GM12878 (cell line): Measurements from ENCODE around the gene HSPB3.

Experiments
- POLR2A ChIP-seq: IDR thresholded peaks from 2 replicates; pipeline ENCODE4 v1.6.1; 2011; ENCODE audit warnings: low read depth, mild to moderate bottlenecking, low read length
- TF ChIP-seq, protein P1 (sequence below), 3 experiments: IDR thresholded peaks in 2 of 3; conservative IDR thresholded peaks in 1 of 3; 2 replicates each; pipeline ENCODE4 v1.5.1; 2011; ENCODE audit warnings: low read depth in 3 of 3, low read length in 3 of 3, mild to moderate bottlenecking in 3 of 3, control low read depth in 2 of 3, moderate library complexity in 2 of 3, inconsistent platforms in 1 of 3, mixed read lengths in 1 of 3; ENCODE audit not compliant: control insufficient read depth in 2 of 3, insufficient read depth in 1 of 3; ENCODE audit errors: extremely low read depth in 1 of 3

DNA sequence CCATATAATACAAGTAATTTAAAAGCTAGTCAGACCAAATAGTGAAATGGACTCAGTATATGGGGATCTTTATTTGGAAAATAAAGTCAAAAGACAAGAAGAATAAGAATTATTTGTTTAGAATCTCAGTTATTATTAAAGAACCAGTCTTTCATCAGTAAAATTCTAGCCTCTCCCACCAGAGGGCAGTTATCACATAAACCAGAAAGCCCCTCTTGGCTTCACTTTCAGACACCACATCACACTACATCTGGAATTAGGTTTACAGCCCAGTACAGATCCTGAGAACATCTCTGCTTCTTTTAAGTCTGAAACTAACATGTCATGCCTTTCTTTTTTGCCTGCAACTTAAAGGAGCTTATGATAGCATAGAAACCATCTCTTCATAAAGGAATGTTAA lies 12.2 kb upstream of the HSPB3 start:
- TF ChIP-seq, protein P1, sequence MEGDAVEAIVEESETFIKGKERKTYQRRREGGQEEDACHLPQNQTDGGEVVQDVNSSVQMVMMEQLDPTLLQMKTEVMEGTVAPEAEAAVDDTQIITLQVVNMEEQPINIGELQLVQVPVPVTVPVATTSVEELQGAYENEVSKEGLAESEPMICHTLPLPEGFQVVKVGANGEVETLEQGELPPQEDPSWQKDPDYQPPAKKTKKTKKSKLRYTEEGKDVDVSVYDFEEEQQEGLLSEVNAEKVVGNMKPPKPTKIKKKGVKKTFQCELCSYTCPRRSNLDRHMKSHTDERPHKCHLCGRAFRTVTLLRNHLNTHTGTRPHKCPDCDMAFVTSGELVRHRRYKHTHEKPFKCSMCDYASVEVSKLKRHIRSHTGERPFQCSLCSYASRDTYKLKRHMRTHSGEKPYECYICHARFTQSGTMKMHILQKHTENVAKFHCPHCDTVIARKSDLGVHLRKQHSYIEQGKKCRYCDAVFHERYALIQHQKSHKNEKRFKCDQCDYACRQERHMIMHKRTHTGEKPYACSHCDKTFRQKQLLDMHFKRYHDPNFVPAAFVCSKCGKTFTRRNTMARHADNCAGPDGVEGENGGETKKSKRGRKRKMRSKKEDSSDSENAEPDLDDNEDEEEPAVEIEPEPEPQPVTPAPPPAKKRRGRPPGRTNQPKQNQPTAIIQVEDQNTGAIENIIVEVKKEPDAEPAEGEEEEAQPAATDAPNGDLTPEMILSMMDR (IDR thresholded peaks at IDR 0.05 in 2 of 3, conservative IDR thresholded peaks at IDR 0.05 in 1 of 3; ENCODE audit: control insufficient read depth in 2 of 3, extremely low read depth in 1 of 3, insufficient read depth in 1 of 3, low read depth in 3 of 3, low read length in 3 of 3) = peak; percentile 37 to 51 (median 43)
- TF ChIP-seq POLR2A = no peak
